Neuronal stem cell (in vitro differentiated cells): ENCODE results near the gene DPM3.

Experiments
- DNase-seq: peaks from one replicate; pipeline ENCODE4 v3.0.0-alpha.2; 2013; ENCODE audit warnings: low spot score
- H2AFZ ChIP-seq: one replicate; pipeline ENCODE4 v1.6.1; 2013; ENCODE audit warnings: mild to moderate bottlenecking, low read length, inconsistent platforms
- H2AK5ac ChIP-seq: 2 replicates; pipeline ENCODE4 v1.6.1; 2013; ENCODE audit warnings: low read depth, mild to moderate bottlenecking, inconsistent platforms, low read length, moderate library complexity, mixed read lengths
- H2BK120ac ChIP-seq: 2 replicates; pipeline ENCODE4 v1.6.1; 2013; ENCODE audit warnings: low read depth, mild to moderate bottlenecking, inconsistent platforms, low read length, moderate library complexity, mixed read lengths
- H2BK12ac ChIP-seq: one replicate; pipeline ENCODE4 v1.6.1; 2013; ENCODE audit warnings: low read length, inconsistent platforms
- H2BK15ac ChIP-seq: 2 replicates; pipeline ENCODE4 v1.6.1; 2013; ENCODE audit warnings: mild to moderate bottlenecking, low read length, inconsistent platforms, mixed read lengths
- H2BK5ac ChIP-seq: one replicate; pipeline ENCODE4 v1.6.1; 2013; ENCODE audit warnings: inconsistent platforms, mild to moderate bottlenecking, low read length, moderate library complexity
- H3K14ac ChIP-seq: one replicate; pipeline ENCODE4 v1.6.1; 2013; ENCODE audit warnings: low read length, inconsistent platforms
- H3K18ac ChIP-seq: 2 replicates; pipeline ENCODE4 v1.6.1; 2013; ENCODE audit warnings: low read length, inconsistent platforms
- H3K23ac ChIP-seq: 2 replicates; pipeline ENCODE4 v1.6.1; 2013; ENCODE audit warnings: low read depth, mild to moderate bottlenecking, mixed read lengths, low read length, inconsistent platforms; ENCODE audit not compliant: poor library complexity
- H3K27ac ChIP-seq: replicated peaks from 3 replicates; pipeline ENCODE4 v1.5.1; 2013; ENCODE audit warnings: low read length, inconsistent platforms
- H3K27me3 ChIP-seq, 3 experiments: 2 replicates each; pipeline ENCODE4 v1.6.1; 2013; ENCODE audit warnings: low read length in 3 of 3, mild to moderate bottlenecking in 2 of 3, inconsistent platforms in 1 of 3, low read depth in 1 of 3, mixed read lengths in 1 of 3, moderate library complexity in 1 of 3; ENCODE audit not compliant: control insufficient read depth in 3 of 3, insufficient read depth in 3 of 3
- H3K36me3 ChIP-seq, 2 donors: replicated peaks in 1 of 2; 2 replicates each; pipeline ENCODE4 v1.6.1; 2013; ENCODE audit warnings: low read length in 2 of 2; ENCODE audit not compliant: control insufficient read depth in 2 of 2, insufficient read depth in 2 of 2
- H3K4ac ChIP-seq: 2 replicates; pipeline ENCODE4 v1.6.1; 2013; ENCODE audit warnings: inconsistent platforms, mild to moderate bottlenecking, low read length, moderate library complexity
- H3K4me1 ChIP-seq, 2 donors: 1 replicate in 1 of 2; 2 replicates in 1 of 2; pipeline ENCODE4 v1.6.1; 2013; ENCODE audit warnings: low read length in 2 of 2, low read depth in 1 of 2; ENCODE audit not compliant: control insufficient read depth in 2 of 2, insufficient read depth in 1 of 2
- H3K4me2 ChIP-seq: one replicate; pipeline ENCODE4 v1.6.1; 2013; ENCODE audit warnings: mild to moderate bottlenecking, low read length, inconsistent platforms; ENCODE audit not compliant: insufficient read depth, poor library complexity, severe bottlenecking
- H3K4me3 ChIP-seq, 2 donors: 2 replicates each; pipeline ENCODE4 v1.5.1; 2013; ENCODE audit warnings: low read length in 2 of 2, mild to moderate bottlenecking in 2 of 2, inconsistent platforms in 1 of 2, moderate library complexity in 1 of 2
- H3K79me1 ChIP-seq: one replicate; pipeline ENCODE4 v1.6.1; 2013; ENCODE audit warnings: low read depth, mild to moderate bottlenecking, inconsistent platforms, low read length, moderate library complexity
- H3K9ac ChIP-seq: one replicate; pipeline ENCODE4 v1.6.1; 2013; ENCODE audit warnings: mild to moderate bottlenecking, low read depth, low read length, inconsistent platforms; ENCODE audit not compliant: poor library complexity
- H3K9me3 ChIP-seq, 2 donors: replicated peaks in 1 of 2; 2 replicates each; pipeline versions ENCODE3 to v1.6.1; 2013; ENCODE audit warnings: low read length in 2 of 2, mild to moderate bottlenecking in 2 of 2, inconsistent platforms in 1 of 2, low read depth in 1 of 2, mixed read lengths in 1 of 2, moderate library complexity in 1 of 2; ENCODE audit not compliant: control insufficient read depth in 2 of 2, insufficient read depth in 1 of 2
- H4K8ac ChIP-seq: one replicate; pipeline ENCODE4 v1.6.1; 2013; ENCODE audit warnings: low read depth, mild to moderate bottlenecking, inconsistent platforms, low read length, moderate library complexity
- H4K91ac ChIP-seq: one replicate; pipeline ENCODE4 v1.6.1; 2013; ENCODE audit warnings: low read length, low read depth, mild to moderate bottlenecking, inconsistent platforms; ENCODE audit not compliant: poor library complexity
- WGBS, 2 donors: extraction: QIAGEN DNeasy Blood & Tissue Kit; methylation state at CpG; one replicate each; pipeline ENCODE4 v1.1.7; 2013; ENCODE audit warnings: missing lambda C conversion rate in 2 of 2, mixed read lengths in 1 of 2; ENCODE audit not compliant: insufficient read length in 2 of 2, insufficient replicate concordance in 1 of 2; ENCODE audit errors: extremely low coverage in 2 of 2; 5-methylcytosine and 5-hydroxymethylcytosine counted together

DPM3 gene

DNA sequence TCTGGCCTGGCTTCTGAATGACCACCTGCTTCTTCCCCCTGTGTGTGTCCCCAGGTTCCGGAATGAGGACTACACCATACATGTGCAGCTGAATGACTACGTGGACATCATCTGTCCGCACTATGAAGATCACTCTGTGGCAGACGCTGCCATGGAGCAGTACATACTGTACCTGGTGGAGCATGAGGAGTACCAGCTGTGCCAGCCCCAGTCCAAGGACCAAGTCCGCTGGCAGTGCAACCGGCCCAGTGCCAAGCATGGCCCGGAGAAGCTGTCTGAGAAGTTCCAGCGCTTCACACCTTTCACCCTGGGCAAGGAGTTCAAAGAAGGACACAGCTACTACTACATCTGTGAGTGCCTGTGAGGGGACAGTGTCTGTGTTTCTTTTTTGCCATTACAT is 9.0 kb downstream of the DPM3 start:
- WGBS, 2 donors = no CpG with 5 or more reads among the region's 8 CpGs
- no peak overlapping the region for H4K8ac ChIP-seq
- no peak overlapping the region for H4K91ac ChIP-seq
- DNase-seq = no peak
- H3K9ac ChIP-seq = peak overlapping the region; percentile 61
- no peak overlapping the region for H2BK5ac ChIP-seq
- H3K4me3 ChIP-seq = peak overlapping the region in 1 of 2 donors; percentile 11
- H2BK15ac ChIP-seq = no peak overlapping the region
- H3K27ac ChIP-seq = no peak overlapping the region
- peaks cover 0 to 2% of the 10 kb centered on the region in 2 donors for H3K9me3 ChIP-seq
- H3K36me3 ChIP-seq = peaks cover 0 to 5% of the 10 kb centered on the region in 2 donors
- H3K18ac ChIP-seq = no peak overlapping the region
- H2AK5ac ChIP-seq = no peak overlapping the region
- H2AFZ ChIP-seq = no peak overlapping the region
- H2BK12ac ChIP-seq = no peak overlapping the region
- no peak overlapping the region for H2BK120ac ChIP-seq
- H3K79me1 ChIP-seq = no peaks in the 10 kb centered on the region
- peak overlapping the region; percentile 41 for H3K14ac ChIP-seq
- H3K27me3 ChIP-seq = peaks cover 5 to 41% (median 37%) of the 10 kb centered on the region in 3 experiments
- H3K4ac ChIP-seq = no peak overlapping the region
- H3K4me1 ChIP-seq = peaks cover 33 to 41% of the 10 kb centered on the region in 2 donors
- H3K23ac ChIP-seq = no peak overlapping the region
- no peak overlapping the region for H3K4me2 ChIP-seq

GRCh38 chr1:155130272-155131006 is 9.9 kb downstream of the DPM3 start:
- Histone ChIP-seq H3K14ac (no peak overlapping the region), H3K36me3 (peaks cover 0 to 5% of the 10 kb centered on the region in 2 donors), H2BK12ac (no peak overlapping the region), H2BK120ac (no peak overlapping the region), H3K79me1 (no peaks in the 10 kb centered on the region), H3K18ac (peak overlapping the region; percentile 74), H3K23ac (peak overlapping the region; percentile 25), H4K91ac (no peak overlapping the region), H2BK15ac (no peak overlapping the region), H3K9me3 (peaks cover 0 to 2% of the 10 kb centered on the region in 2 donors), H3K4me3 (no peak overlapping the region), H3K27ac (no peak overlapping the region), H3K4me1 (peaks cover 38 to 47% of the 10 kb centered on the region in 2 donors), H3K4me2 (no peak overlapping the region), H3K9ac (no peak overlapping the region), H3K4ac (no peak overlapping the region), H3K27me3 (peaks cover 10 to 50% (median 45%) of the 10 kb centered on the region in 3 experiments), H2AFZ (peak overlapping the region; percentile 58), H2AK5ac (peak overlapping the region; percentile 95), H4K8ac (no peak overlapping the region), H2BK5ac (no peak overlapping the region)
- no CpG with 5 or more reads among the region's 6 CpGs for WGBS, 2 donors
- DNase-seq = no peak

- Histone ChIP-seq H3K9ac (no peak overlapping the region), H3K36me3 (peaks cover 0 to 2% of the 10 kb centered on the region in 2 donors), H3K14ac (no peak overlapping the region), H3K4me3 (no peak overlapping the region), H3K4me1 (peaks cover 36 to 48% of the 10 kb centered on the region in 2 donors), H3K79me1 (no peaks in the 10 kb centered on the region), H3K4me2 (no peak overlapping the region), H2BK120ac (no peak overlapping the region), H3K18ac (peak overlapping the region; percentile 87), H2BK15ac (no peak overlapping the region), H3K9me3 (peaks cover 0 to 2% of the 10 kb centered on the region in 2 donors), H3K4ac (no peak overlapping the region), H3K27me3 (peaks cover 10 to 62% (median 61%) of the 10 kb centered on the region in 3 experiments), H3K23ac (peak overlapping the region; percentile 12), H2AFZ (no peak overlapping the region), H4K8ac (no peak overlapping the region), H2BK5ac (no peak overlapping the region), H2BK12ac (no peak overlapping the region), H4K91ac (no peak overlapping the region), H2AK5ac (peak overlapping the region; percentile 95), H3K27ac (no peak overlapping the region)
- WGBS, 2 donors = no CpG with 5 or more reads among the region's 14 CpGs
- no peak for DNase-seq
Observed at GRCh38 chr1:155128755-155129473, 11.4 kb downstream of the DPM3 start.
